HG02943 (cell line): ENCODE results near the gene RNF141.

Experiments used
- ATAC-seq: cut with Tn5 transposase; IDR thresholded peaks from one replicate; pipeline ENCODE4 v1.9.1; 2021; ENCODE audit warnings: mild to moderate bottlenecking, low read depth, moderate library complexity; ENCODE audit not compliant: unreplicated experiment

Gene RNF141

GRCh38 chr11:10540915-10541560 lies at the start of gene RNF141:
TSS of gene RNF141 (minus strand) at chr11:10541187. CDS start at chr11:10534158, 7,029 bp downstream.
- peak; percentile 97 for ATAC-seq

GRCh38 chr11:10590218-10590915 lies 49.4 kb upstream of the RNF141 start:
- ATAC-seq, result no peak

DNA sequence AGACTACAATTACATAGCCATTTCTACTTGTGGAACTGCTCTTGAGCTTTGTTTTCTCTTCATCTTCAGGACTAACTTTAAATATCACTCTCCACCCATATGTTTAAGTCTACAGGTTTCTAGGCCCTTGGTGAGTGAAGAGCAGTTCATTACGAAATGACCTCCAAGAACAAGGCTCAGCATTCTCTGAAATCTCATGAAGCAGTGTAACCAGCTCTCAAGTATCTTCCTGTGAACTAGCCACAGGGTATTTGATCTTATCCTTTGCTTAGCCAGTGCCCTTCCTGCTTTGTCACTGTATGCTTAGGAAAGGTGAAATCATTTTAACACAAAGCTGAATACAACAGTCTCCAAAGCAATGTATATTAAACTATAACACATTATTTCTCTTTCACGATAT lies 47.9 kb upstream of the RNF141 start:
- ATAC-seq, result no peak

DNA sequence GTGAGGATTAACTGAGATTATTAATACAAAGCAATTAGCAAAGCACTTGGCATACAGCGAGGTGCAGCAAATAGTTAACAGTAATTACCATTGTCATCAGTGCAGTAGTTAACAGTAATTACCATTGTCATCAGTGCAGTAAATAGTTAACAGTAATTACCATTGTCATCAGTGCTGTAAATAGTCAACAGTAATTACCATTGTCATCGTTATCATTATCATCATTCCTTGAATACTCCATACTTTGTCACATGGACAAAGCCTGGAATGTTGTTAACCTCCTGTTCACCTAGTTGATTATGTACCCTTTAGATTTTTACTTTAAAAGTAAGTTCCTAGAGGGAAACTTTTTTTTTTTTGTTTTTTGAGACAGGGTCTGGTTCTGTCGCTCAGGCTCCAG lies 47.0 kb upstream of the RNF141 start:
- ATAC-seq, result no peak

DNA sequence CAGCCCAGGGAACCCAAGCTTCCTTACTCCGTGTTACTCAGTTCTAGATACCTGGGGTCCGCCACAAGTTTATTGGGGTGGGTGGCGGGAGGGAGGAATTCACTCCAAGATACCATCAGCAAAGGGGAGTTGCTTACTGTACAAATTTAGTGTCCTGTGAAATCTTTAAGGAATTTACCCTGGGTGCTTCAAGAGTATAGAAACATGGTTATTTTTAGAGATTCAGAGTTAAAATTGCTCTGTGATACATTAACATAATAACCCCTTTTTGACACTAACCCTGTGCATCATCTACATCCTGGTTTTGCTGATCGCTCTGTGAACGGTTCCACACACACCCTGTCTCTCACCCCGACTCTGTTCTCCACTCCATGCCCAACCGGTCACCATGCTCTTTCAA lies 46.4 kb upstream of the RNF141 start:
- no peak for ATAC-seq

DNA sequence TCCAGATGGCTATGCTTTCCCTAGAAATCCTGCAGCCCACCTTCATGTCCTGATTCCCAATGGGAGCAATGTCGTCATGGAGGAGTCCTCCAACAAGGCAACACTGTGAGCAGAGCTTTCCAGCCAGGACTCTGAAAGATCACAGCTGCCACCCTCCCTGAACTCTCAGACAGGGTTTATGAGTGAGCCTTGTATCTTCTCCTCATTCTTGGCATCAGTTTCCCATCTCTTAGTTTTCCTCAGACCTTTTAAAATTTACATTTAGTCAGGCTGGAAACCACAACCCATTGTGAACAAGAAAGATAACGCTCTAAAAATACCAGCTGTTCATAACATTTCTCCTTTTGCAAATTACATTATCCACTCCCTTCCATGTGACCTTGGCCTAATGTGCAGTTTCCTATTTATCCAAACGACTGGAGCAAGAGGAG lies 43.1 kb upstream of the RNF141 start:
- ATAC-seq, result no peak

DNA sequence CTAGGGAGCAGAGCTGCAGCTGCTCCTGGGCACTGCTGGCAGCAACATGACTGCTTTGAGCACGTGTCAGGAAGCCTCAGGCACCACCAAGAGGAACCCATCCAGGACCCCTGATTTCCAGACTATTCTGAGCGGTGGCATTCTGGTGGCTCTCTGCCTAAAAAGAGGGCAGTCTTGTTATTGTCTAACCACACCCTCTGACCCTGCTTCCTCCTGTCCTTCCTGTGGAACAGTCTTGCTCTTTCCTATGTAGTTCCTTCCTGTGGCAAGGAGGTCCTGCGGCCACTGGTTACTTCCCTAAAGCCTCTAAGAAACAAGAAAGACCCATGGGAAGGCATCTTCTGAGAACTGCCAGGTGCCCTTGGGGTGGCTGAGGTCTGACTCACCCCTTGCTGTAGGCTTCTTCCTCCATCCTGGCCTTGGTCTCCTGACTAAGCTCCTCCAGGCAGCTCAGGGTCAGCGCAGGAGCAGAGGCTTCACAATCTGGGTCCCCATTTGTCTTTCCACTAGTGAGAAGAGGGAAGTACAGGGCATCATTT lies 40.6 kb upstream of the RNF141 start:
- no peak for ATAC-seq

GRCh38 chr11:10580623-10581022 lies 39.6 kb upstream of the RNF141 start:
- no peak for ATAC-seq

DNA sequence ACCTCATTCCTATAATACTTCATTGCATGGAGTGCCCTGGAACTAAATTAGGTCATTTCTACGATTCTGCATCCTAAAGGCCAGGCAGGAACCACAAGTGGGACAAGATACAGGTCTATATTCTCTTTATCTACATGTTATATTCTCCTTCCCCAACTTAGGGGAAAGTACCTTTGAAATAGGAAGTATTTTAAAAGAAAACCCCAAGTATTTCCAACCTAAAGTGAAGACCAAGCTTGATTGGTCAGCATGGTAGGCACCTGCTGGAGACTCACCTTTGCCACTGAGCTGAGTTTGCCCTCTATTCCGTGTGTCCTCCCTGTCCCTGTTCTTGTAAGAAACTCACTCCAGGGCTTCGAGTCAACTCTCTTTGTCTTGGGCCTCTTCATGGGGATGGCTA lies 38.7 kb upstream of the RNF141 start:
- no peak for ATAC-seq

- no peak for ATAC-seq
Measured at GRCh38 chr11:10576035-10576398, 35.0 kb upstream of the RNF141 start.

DNA sequence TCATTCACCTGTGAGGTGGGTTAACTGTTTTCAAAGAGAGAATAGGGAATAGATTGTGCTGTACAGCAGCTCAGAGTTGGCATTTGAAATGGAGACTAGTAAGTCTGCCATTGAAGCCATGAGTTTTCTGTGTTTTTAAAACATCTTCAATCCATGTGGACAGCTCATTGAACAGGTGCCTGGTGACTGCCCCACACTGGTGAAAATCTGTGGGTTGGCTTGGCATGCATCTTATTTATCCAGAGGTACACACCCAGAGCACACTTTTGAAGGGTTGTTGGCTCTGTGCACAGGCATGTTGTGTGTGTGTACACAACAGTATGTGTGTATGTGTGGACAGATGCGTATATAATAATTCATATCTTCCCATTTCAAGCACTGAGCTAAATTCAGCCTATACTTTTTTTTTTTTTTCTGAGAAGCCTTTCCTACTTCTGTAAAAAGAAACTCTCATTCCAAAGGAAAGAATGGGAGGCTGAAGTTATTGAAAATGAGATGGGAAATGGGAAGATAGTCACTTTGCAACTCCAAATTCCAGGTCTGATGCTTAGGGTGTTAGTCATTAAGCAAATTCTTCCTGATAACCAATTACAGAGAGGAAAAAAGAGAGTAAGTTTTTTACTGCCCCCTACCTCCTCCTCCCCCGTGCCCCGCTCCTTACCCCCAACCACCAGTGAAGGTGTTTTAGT lies 34.5 kb upstream of the RNF141 start:
- no peak for ATAC-seq

DNA sequence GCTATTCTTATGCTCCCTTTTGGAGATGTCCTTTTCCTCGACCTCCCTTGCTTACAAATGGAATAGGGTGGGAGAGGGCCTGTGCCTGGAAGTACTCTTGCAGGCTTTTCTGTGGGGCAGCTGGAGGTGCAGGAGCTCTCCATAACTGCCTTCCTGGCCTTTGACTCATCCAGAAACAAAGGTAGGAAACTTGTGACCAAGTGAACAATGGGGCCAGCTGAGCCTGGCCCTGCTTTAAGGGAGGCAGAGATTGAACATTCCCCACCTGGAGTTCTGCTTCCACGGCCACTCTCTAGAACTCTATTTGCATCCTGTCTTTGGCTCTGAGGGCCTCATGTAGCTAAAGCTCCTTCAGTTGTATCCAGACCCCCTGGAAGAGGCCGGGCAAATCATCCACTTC lies 32.6 kb upstream of the RNF141 start:
- ATAC-seq, result no peak

DNA sequence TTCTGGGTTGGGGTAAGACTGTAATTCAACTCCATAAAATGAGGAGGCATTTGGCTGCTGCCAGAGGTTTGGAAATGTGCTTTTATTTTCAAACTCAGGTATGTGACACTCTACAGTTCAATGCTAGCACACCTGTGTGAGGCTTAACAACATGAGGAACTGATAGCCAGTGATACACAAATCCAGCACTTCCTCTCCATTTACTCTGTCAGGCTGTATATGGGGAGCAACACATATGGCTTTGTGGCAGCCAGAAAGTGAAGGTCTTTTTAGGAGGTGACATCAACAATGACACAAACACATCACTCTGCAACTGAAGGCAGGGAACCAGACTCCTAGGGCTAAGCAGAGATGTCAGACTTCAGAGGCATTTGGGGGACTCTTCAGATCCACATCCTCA lies 32.0 kb upstream of the RNF141 start:
- no peak for ATAC-seq

DNA sequence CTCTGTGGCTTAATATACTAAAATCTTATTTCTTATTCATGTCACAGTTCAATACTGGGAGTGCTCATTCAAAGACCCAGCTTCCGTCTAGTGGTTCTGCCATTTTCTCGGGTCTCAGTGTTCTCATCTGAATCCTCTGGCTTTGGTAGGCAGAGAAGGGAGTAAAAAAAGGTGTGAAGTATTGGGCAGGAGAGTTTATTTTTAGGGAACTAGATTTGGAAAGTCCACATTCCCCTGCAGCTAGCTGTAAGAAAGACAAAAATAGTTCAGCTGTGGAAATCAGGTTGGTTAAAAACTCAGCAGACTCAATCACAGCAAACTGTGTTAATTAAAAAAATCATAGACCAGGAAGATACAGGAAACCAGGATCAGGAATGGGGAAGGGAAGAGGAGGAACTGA lies 31.5 kb upstream of the RNF141 start:
- no peak for ATAC-seq

- ATAC-seq, result no peak
Measured at GRCh38 chr11:10568486-10568941, 27.5 kb upstream of the RNF141 start, which contains the start of gene LYVE1. TSS of gene LYVE1 (minus strand) at chr11:10568665. CDS start at chr11:10568532, 133 bp downstream.

- ATAC-seq, result no peak
Measured at GRCh38 chr11:10567446-10567845, 26.5 kb upstream of the RNF141 start.

DNA sequence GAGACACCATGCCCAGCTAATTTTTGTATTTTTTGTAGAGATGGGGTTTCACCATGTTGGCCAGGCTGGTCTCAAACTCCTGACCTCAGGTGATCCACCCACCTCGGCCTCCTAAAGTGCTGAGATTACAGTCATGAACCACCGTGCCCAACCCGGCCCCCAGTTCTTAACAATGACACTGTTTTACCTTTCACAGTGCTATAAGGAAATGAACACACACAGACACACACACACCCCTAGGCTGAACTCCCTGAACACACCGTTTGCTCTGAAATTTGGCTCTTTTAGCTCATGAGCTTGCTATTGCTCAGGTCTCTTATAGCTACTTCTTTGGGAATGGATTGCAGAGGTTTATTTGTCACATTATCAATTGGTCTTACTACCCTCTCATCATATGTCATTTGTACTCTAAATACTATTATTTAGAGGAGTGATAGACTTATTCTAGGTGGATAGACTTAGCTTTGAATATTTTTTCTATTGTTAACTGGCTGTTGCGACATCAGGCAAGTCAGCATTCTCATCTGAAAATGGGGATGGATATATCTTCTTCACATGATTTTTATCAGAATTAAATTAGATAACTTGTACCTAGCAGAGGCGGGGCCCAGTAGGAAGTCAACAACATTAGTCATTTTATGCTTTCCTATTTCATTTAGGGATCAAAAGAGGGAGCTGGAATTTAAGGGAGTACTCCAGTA lies 25.4 kb upstream of the RNF141 start:
- ATAC-seq, result no peak

DNA sequence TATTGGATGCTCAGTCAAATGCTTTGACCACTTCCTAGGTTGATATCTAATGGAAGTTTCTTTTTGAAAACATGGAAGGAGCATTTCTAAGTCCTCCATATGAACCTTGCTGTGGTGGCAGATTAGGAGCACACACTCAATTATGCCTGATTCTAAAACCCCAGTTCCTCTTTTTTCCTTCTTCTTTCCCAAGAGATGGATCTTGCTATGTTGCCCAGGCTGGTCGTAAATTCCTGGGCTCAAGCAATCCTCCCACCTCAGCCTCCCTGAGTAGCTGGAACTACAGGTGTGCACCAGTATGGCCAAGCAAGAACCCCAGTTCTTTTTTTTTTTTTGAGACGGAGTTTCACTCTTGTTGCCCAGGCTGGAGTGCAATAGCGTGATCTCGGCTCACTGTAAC lies 24.5 kb upstream of the RNF141 start:
- ATAC-seq, result no peak

DNA sequence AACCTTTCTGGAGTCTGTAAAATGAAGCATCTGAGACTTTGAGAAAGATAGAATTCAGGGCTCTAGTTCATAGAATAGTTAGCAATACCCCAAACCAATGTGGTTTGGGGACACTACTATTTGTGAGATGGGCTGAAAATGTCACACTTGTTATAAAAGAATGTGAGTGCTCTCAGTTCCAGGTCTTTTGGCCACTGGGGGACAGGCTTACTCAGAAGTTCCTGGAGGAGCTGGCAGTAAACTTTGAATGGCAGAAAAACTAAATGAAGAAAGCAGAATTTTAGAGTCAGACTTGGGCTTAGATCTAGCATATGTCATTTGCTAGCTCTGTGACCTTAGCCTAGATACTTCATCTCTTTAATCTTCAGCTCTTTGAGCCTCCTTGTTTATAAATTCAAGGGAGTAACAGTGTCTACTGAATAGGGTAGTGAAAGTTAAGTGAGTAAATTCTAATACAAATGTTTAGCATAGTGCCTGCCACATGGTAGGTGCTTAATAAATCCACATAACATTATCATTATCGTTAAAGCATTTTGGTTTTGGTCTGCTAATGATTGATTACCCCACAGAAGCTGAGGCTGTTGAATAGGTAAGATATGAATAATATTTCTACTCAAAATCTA lies 23.8 kb upstream of the RNF141 start:
- no peak for ATAC-seq

GRCh38 chr11:10564030-10564429 lies 23.0 kb upstream of the RNF141 start:
- no peak for ATAC-seq
